HG03520 (cell line): ENCODE results near the gene HDC.

Experiments
- ATAC-seq: cut with Tn5 transposase; IDR thresholded peaks from one replicate; pipeline ENCODE4 v1.9.1; 2021; ENCODE audit warnings: mild to moderate bottlenecking, moderate library complexity; ENCODE audit not compliant: unreplicated experiment

HDC gene

GRCh38 chr15:50256188-50257041 lies 9.1 kb downstream of the HDC start:
- no peak for ATAC-seq

DNA sequence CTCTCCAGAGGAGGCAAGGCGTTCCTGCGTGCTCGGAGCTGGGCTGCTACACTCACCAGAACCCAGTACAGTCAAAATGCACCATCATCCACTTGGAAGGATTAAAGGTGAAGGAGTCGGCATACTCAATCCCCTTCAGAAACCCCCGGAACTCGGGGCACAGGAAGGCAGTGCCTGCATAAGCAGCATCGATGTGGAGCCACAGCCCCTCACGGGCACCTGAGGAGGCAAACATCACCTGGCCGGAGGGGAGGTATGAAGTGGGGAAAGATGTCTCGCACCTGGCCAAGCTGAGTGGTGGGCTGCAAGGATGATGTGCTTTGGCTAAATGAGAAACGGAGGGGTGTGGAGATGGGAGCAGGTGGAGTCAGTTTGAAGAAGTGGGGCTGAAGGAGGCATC lies 13.0 kb downstream of the HDC start:
- ATAC-seq = no peak

- no peak for ATAC-seq
Measured at GRCh38 chr15:50251638-50252182, 13.8 kb downstream of the HDC start.

DNA sequence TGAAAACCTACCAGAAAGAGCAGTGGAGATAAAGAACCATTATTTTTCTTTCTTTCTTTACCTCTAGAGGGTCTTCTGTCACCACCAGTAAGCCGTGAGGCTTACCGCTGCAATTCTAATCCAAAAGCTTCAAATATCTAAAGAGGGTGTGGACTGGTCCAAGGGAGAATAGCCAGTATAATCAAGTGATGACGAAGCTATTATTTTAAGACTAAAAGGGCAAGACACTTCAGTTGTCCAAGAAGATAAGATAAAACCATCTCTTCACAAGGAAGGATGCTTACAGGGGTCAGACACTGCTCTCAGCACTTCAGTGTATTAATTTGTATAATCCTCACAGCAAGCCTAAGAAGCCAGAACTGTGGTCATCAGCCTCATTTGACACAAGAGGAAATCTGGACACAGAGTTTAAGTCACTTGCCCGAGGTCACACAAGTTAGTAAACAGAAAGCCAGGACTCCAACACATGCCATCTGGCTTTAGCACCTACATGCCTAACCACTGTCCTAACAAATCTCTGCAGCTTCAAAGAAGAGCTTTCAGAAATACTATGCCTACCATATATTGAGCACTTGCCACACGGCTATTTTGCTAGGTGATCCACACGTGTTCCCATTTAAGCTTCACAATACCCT lies 14.6 kb downstream of the HDC start:
- no peak for ATAC-seq

DNA sequence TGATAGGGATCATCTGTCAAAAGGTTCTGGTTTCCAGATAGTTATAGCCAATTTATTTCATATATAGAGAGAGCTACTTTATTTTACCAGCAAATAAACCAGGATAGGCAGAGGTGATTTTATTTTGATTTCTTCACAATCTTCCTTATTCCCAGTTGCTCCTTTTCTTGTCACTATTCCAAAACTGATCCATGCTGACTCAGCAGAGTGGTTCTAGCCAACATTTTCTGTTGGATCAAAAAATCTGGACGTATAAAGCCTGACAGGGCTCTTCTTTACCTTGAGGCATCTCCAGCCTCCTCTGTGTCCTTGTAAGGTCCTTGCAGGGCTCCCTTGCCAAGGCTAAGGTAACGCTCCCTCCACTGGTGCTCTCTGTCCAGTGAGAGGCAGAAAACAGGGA lies 15.8 kb downstream of the HDC start:
- no peak for ATAC-seq

DNA sequence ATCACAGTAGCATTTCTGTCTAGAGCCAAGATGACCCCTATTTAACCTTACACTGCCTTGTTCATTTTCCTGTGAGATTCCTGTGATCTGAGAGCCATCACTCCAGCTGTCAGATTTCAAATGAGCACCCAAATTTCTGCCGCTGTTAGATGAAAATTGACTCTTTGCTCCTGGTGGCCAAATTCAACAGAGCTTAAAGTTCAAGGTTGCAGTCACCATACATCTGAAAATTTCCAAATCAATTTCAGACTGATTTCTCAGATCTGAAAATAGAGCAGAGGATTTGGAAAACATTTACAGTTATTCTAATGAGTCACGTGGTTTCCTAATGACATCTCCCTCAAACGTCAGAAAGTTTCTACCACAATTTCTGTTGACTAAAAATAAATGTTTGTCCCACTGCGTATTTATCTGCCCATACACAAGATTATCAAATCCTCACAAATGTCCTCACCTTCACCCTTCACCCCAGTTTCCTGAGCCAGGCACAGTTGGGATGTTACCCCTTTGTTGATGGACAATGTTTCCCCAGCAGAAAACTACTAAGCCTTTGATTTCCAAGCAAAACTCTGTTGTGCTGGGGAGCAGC lies 16.4 kb downstream of the HDC start:
- no peak for ATAC-seq

DNA sequence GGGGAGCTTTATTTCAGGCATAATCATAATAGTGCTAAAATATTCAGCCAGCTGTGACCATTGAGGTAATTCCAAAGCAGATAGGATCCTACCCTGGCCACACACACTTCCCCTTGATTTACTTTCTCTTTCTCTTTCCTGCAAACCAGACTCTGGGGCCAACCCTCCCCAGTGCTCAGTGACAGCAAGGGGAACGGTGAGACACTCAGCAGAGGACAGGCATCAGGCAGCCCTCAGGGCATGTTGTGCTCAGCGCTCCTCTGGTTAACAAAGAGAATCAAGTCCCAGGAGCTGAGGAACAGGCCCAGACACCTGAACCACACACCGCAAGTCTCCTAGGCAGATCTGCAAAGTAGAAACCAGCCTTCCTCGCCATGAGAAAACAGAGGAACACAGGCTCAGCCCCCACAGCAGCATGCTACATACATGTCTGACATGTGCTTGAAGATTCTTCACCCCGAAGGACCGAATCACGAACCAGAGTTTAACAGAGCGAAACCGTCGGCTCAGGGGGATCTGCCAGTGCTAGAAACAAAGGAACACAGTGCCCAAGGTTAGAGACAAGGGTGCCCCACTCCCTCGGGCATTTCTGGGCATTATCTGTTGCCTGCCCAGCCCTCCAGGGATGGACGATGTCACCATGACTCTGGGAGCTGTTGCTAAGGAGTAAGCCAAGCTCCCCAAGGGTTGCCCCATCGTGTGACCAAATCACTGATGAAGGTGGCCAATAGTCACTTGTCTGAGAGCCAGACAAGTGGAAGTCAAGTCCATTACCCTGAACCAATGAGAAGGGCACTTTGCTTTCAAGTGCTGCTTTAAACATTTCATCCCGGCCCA lies 17.5 kb downstream of the HDC start:
- peak; percentile 76 for ATAC-seq

DNA sequence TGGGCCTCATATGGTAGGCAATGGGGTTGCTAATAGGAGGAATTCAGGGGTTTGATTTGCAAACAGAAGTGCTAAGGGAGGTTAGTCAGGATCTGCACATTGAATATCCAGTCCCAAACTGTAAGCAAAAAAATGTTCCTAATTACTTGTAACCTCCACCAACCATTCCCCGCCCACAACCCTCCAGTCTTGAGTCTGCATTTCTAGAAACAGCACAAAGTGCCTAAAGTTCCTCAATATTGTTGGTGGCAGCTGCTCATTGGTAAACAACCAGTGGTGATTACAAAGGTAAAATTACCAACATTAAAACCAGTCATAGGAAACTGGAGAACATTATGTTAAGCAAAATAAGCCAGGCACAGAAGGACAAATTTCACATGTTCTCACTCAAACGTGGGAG lies 18.9 kb downstream of the HDC start:
- ATAC-seq = no peak

DNA sequence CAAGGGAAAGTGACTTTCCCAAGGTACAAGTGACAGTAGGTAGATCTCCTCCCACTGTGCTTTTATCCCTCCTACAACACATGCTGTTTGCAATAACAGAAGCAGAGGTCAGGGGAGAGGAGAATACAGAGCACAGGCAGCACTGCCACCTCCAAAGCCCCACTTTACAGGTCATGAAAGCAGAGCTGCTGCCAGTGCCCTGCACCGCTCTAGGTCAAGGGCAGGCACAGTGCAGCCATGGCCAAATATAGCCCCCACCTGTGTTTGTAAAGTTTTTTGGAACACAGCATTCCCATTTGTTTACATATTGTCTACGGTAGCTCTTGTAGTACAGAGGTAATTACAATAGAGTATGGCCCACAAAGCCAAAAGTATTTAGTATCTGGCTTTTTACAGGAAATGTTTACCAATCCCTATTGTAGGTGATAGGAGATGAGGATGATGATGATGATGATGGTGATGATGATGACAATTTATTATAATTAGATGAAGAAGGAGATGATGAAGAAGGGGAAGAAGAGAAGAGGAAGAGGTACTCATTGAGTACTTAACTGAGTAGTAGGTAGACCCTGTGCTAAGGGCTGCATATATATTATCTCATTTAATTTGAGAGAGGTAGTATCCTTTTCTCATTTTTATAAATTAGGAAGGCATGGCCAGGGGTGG lies 20.4 kb downstream of the HDC start:
- no peak for ATAC-seq

- ATAC-seq = no peak
Measured at GRCh38 chr15:50244153-50244552, 21.4 kb downstream of the HDC start.

DNA sequence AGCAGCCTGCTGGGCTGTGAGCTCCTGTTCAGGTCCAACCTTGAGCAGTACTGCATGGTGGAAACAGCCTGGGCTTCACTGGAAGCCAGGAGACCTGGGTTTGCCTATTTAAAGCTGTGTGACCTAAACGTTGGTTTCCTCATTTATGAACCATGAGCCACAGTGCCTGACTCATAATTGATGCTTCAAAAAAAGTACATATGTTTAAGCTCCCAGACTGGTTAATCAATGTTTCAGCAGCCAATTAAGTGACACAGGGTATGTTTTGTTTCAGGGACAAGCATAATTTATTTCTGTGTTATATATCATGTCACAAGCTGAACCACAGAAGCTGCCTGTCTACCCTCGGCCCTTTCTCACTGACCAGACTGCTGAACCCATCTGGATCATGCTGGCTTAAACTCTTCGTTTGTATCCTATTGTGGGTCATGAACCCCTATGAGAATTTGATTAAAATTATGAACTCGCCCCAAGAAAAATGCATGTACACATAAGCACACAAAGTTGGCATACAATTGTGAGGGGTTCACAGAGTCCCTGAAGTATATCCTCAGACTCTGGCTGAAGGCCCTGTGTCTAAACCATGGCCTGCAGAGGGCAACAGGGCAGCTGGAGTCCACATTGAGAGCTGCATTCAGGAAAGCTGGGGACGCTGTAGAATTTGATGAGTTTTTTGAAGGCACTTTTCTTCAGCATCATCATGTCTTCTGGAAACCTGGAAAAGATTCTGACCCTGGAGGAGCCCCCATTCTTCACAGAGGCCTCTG lies 23.7 kb downstream of the HDC start:
- no peak for ATAC-seq

GRCh38 chr15:50238255-50238654 lies 27.3 kb downstream of the HDC start:
- no peak for ATAC-seq

DNA sequence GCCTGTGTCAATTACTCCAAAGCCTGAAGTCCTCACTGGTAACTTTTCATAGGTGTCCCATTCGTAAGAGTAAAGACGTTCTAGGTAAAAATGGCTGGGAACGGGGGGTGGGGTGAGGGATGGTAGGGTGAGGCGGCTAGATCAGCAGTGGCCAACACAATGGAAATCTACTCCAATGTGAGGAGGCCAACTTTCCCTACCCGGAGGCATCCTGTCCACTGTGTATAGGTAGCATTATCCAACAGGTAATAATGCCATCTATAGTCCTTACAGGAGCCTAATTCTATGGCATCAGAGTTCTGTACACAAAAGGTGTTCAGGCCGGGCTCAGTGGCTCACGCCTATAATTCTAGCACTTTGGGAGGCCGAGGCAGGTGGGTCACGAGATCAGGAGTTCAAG lies 29.1 kb downstream of the HDC start:
- ATAC-seq = no peak

DNA sequence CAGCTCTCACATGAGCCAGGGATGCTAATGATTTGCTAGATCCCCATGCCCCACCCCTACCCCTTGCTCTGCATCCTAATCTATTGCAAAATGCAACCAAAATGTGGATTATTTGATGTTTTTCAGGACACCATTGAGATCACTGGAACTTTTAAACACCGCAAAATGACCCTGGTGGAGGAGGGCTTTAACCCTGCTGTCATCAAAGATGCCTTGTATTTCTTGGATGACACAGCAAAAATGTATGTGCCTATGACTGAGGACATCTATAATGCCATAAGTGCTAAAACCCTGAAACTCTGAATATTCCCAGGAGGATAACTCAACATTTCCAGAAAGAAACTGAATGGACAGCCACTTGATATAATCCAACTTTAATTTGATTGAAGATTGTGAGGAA lies 29.7 kb downstream of the HDC start:
- no peak for ATAC-seq

DNA sequence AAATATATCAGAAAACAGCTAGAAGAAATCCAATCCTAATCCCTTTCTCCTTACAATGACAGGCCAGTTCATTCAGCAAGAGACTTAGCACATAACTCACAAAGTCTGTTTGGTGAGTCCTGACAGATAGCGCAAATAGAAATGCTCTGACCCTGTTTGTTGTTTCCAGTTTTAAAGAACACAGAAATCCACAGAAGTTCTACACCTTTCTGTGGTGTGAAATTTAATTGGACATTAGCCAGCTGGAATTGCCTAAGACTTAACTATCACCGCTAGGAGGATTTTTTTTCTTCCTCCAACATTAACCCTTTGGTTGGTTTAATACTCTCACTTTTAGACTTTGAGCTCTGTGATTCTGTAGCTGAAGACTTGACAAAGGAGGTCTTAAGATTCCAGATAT lies 30.8 kb downstream of the HDC start:
- ATAC-seq = no peak

- ATAC-seq = no peak
Measured at GRCh38 chr15:50233192-50233736, 32.3 kb downstream of the HDC start.

- no peak for ATAC-seq
Measured at GRCh38 chr15:50232791-50233190, 32.7 kb downstream of the HDC start.

- no peak for ATAC-seq
Measured at GRCh38 chr15:50231761-50232160, 33.8 kb downstream of the HDC start.

GRCh38 chr15:50229336-50229735 lies 36.2 kb downstream of the HDC start:
- ATAC-seq = no peak
